CD4-positive, alpha-beta T cell treated with Interleukin-15 for 1 hour (primary cell): Measurements from ENCODE around the gene ZNF532.

Source experiments
- DNase-seq: peaks from one replicate; pipeline ENCODE4 v3.0.0-alpha.2; 2020

Gene ZNF532

DNA sequence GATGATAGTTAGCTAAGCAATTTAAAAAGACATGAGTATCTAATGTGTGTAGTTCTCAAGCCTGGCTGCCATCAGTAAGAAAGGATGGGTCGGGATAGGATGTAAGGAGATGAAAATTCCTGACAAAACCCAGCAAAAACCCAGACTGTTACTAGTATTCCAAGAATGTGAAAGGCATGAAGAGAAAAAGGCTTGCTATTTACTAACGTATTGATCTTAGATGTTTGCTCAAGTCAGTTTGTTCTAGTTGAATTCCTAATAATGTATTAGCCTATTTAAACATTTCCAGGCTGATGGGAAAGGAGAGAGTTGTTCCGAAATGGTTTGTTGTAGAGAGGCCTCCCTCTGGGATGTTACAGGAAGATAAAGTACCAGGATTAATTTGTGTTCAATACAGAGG is 88.2 kb downstream of the ZNF532 start:
- no peak for DNase-seq

DNA sequence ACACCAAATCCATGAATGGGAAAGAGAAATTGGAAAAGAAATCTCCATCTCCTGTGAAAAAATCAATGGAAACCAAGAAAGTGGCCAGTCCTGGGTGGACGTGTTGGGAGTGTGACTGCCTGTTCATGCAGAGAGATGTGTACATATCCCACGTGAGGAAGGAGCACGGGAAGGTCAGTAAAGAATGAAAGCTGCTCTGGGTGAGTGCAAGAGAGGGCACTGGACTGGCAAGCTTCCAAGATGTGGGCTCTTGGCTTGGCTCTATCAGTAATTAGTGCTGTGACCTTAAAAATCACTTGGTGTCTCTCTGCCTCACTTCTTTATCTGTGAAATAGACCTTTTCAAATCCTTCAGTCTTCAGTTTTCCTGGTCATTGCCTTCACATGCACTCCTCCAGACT is 89.0 kb downstream of the ZNF532 start:
- no peak for DNase-seq

DNA sequence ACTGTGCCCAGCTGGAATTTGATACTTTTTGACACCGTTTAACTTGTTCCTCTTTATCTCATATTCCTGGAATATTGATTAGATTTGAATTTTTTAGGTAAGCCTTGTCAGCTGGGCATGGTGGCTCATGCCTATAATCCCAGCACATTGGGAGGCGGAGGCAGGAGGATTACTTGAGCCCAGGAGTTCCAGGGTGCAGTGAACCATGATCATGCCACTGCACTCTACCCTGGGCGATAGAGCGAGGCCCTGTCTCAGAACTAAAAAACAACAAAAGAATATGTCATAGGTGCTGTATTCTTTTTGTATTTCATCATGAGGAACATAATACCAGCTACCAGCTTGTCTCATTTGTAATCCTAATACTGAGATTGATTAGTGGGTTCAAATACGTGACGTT is 90.3 kb downstream of the ZNF532 start:
- no peak for DNase-seq

DNA sequence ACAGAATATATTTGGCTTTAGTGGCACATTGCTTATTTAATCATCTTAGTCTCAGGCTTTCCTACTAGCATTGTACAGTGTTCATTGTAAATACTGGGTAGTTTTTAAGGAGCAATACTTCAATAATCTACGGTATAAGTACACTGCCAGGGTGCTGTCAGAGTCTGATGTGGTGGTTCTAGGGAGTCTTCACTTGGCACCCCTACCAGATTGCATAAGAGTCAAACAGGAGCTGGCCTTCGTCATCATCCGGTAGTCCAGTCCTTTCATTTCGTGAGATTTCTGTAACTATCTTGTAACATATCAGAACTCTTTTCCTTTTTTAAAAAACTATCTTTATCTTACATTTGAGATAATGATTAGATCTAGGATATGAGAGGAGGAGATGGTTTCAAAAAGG is 91.1 kb downstream of the ZNF532 start:
- DNase-seq = no peak

DNA sequence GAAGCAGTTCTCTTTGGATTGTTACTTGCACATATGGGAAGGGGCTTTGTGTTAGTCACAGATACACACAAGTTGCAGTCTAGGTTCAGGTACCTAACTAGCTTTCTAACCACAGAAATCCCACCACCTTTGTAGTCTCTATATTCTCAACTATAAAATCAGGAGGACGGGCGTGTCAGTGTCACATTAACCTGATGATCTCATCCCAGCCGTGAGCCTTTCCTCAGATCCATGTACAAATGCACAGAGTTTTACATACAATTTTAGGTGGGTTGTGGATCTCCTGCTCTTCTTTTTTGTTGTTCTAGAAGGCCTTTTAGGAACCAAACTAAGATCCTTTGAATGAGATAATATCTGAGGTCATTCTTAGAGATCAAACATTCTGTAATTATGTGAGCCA is 94.0 kb downstream of the ZNF532 start:
- no peak for DNase-seq

DNA sequence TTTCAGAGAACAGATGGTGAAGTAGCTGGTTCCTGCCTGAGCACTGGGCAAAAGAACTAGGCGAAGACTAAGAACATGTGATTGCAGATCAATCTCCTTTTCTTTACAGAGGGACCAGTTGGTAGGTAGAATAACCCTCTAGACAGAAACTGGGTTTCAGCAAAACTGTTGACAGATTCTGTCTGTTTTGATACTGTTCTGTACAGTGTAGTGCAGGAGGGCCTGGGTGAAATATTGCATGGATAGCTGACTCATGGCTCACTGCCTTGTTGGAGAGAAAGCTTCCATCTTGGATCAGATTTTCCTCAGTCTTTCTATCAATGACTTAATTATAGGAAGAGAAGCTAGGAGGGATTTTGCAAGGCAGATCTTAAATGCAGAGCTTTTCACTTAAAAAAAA is 95.8 kb downstream of the ZNF532 start:
- no peak for DNase-seq

DNA sequence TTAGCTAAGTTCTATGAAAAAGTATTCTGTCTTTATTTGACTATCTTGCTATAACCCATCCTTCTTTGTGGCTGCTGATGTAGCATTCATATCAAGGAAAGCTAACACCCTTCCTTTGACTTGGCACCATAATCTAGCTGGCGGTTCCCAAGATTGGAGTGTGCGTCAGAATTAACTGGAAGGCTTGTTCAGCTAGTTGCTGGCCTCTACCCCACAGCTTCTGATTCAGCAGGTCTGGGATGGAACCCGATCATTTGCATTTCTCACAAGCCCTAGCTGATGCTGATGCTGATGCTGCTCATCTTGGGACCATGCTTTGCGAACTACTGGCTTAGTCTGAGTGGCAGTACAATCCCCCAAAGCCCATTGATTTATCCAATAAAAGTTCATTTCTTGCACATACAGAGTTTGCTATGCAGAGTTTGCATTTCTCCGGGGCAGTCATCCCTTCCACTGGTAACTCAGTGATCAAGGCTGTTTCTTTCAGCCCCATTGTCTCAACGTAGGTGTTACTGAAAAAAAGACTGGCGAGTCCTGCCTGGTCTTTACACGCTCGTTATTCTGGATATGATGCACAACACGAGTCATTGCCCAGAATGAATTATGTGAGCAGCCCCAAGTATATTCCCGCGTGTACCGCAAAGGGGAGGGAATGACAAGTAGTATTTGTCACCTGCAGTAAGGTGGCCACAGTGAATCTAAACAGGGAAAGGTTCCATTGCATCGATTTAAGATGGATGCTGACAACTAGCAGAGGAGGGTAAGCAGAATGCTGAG is 96.5 kb downstream of the ZNF532 start:
- no peak for DNase-seq

DNA sequence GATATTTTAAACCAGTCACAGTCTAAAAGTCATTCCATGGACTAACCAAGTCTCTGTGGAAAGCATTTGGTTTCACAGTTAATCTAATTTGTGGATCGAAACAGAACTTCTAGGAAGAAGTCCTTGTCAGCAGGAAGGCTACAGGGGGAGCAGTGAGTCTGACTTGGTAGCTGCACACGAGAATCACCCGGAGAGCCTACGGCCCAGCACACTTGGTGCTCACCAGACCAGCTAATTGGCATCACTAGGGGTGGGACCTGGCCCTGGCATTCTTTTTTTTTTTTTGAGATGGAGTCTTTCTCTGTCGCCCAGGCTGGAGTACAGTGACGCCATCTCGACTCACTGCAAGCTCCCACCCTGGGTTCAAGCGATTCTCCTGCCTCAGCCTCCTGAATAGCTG is 97.7 kb downstream of the ZNF532 start:
- no peak for DNase-seq

DNA sequence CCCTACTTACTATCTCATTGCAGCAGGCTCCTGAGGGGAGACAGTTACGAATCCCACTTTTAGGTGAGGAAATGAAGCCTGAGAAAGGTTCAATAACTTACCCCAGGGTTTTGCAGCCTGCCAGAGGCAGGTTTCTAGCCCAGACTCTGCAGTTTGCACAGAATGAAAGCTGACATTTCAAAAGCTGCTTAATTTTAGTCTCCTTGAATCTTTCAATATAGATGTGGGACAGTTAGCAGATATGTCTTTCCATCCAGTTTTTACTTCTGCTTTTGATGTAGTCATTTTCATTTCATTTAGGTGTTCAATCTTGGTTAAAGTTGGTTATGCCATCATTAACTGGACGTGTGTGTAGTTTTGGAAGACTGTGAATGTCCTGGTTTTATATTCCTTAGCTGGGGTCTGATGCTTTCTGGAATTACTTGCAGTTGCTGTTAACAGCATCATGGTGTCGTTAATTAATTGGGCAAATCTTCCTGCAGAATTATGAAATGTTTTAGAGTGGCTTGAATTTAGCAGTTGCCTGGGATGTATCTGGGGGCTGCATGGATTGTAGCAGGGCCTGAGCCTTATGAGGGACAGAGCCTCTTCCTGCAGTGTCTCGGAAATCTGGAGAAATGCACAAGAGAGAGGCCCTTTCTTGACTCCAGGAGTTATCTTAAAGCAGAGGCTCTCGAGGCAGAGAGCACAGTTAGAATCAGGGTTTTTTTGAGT is 100.8 kb downstream of the ZNF532 start:
- DNase-seq = no peak

DNA sequence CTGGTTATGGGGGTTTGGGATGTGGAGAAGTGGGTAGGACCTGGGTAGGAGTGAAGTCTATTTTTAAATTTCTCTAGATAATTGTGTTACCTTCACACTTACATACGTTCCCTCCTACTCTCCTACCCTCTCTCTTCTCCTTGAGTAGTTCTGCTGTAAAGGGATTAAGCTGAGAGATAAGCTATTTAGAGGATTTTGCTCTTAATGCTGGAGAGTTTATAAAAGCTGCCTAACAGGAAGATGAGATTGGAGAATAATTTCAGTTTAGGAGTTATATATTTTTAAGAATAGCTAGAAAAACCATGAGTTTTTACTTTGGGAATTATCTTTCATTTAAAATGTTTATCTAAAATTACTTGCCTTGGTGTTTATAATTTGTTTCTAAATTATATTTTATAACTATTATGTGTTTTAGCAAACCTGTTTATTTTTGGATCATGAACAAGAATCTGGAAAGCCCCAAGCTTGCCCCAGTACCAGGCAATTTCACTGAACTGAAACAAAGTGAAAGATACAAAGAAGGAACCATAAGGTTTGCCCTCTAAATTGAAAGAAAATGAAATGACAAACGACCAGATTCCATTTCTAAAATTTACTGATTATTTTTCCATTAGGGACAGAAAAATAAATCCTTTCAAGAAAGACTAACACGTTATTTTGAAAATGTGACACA is 101.5 kb downstream of the ZNF532 start:
- no peak for DNase-seq

DNA sequence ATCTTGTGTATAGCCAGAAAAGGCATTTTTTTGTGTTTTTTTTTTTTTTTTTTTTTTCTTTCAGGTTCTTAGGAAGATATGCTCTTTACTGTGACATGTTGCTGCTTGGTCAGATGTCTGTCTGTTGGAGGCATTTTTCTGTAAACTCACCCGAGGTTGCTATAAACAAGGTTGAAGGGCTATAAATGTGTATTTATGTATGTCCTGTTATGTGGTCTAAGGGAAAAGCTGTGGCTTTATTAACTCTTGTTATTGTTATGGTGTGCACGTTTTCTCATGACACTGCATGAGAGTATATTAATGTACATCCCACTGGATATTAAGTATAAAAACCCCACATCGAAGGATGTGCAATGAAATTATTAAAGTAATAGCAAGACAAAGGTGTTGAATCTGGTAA is 102.0 kb downstream of the ZNF532 start:
- DNase-seq = no peak

DNA sequence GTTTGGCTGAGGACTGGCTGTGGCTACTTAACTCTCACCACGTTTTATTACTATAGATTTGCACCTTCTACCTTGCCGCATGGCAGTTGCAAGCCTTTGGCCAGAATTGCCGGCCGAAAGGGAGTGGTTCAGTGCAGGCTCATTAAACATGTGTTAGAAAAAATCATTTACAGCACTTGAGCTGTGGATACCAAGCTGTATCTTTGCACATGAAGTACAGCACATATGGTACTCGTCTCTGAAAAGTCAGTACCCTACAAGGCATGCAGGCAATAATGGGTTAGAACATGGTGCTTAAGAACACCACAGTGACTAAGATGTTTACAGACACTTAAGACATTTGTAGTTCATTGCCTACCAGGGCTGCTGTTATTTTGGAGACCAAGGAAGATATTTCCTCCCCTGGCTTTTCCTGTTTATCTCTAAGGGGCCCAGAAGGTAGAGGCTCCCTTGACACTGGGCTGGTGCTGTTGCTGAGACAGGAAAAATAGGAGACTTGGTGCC is 103.1 kb downstream of the ZNF532 start:
- DNase-seq = no peak

DNA sequence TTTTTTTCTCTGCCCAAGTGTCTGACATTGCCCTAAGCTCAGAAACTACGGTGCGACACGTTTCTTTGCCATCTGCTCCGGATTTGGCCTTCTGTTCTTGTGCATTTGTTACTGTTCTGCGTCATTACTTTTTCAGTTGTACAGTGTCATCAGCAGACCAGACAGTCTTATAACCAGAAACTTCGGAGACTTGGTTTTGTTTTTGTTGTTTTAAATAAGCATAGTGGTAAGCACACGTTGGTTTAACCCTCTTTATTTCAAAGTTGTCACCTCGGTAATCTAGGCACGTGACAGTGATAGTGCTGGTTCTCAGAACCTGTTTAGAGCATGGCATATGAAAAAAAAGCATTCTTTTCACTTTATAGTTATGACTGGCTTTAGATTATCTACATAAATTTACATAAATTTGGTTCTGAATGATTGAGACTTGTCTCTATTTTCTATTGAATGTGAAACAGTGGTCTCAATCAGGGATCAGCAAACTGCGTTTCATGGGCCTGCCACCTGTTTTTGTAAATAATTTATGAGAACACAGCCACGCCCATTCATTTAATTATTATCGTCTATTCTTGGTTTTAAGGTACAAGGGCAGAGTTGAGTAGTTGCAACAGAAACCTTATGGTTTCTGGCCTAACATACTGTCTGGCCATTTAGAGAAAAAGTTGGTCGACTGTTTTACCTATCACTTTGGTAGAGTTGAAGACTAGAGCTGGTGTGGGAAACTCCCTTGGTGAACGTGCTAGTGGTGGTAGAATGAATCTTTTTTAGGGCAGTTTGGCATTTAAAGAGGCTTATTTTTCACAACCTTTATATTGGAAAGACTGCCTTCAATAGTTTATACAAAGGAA is 106.5 kb downstream of the ZNF532 start:
- DNase-seq = no peak

DNA sequence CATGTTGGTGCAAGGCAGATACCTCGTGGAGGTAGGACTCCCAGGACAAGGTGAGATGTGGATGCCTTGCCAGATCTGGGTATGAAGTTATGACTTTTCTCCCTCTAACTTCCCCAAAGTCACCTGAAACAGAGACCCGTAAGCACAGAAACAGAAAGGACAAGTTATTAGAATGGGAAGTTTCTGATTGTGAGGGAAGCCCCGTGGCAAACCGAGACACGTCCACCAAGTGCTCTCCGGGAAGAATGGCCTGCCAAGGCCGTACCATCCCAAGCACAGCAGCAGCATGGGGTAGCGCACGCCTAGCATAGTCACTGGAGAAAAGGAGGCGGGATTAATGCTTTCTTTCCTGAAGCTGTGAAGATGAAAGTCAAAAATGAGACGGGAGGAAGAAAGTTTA is 110.6 kb downstream of the ZNF532 start:
- DNase-seq = no peak

DNA sequence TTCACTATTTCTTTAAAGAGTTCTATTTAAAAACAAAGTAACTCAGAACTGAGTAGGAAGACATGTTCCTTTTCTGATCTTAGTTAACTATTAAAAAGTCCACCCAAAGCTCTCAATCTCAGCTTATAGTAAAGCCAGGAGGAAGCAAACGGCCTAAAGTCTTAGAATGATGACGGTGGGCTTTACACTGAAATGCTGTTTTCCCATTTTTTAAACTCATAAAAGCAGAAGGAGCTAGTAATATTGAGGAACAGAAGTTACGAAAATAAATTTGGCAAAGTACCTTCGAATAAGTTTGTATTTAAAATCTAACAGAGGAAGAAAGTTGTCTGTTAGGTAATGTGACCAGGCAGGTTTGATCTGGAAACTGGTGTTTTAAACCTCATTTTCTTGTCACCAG is 111.1 kb downstream of the ZNF532 start:
- DNase-seq = no peak

DNA sequence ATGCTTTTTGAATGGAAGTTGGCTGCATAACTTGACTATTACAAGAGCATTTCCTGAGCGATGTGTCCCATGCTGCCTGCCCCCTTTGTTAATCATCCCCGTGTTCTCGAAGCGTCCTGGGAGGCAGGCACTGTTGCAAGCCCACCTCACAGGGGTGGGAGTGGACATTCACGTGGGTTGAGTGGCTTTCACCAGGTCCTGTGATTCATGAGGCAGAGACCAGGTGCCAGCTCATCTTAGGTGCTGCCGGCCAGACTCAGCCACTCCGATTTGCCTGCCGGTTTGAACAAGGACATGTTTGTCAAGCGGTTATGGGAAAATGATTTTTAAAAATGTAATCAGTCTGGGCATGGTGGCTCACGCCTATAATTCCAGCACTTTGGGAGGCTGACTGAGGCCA is 112.5 kb downstream of the ZNF532 start:
- no peak for DNase-seq

DNA sequence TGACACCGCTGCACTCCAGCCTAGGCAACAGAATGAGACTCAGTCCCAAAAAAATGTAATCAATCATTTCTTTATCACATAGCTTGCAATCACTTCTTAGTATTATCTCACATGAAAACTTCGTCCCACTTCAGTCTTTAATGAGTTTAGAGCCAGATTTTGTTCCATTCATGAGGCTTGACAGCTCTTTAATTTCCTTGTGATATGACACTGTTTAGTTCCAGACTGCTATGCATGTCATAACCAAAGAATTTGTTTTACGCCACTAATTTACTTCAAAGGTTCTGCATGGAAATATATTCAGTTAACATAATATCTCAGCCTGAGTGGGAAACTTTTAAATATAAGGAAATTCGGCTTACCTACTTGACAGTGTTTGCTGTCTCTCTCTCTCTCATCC is 113.1 kb downstream of the ZNF532 start:
- no peak for DNase-seq

DNA sequence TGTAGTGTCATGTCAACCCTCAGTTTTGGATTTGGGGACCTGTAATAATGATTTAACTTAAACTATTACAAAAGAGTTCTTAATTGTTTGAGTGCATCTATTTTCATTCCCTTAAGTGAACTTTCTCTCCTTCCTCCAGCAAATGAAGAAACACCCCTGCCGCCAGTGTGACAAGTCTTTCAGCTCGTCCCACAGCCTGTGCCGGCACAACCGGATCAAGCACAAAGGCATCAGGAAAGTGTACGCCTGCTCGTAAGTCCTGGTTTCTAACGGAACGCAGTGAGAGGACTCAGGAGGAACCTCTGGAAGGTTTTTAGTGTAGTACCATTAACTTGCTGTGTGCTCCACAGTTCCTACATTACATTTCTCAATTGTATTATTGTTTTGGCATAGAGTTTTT is 114.2 kb downstream of the ZNF532 start:
- DNase-seq = no peak

DNA sequence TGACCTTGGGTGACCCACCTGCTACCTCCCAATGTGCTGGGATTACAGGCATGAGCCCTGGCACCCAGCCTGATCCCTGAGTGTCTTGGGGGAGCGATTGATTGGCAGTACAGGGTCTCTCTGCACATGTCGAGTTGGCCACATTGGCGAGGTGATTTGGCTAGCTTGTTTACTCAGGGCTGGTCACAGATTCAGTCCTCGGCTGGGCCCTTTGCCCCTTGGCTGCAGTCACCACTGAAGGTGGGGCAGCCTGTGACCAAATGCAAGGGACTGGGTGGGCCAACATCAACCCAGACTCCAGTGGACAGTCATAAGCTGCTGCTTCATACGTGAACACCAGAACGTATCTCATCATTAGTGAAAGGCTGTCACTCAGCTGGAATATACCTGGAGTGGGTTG is 114.9 kb downstream of the ZNF532 start:
- DNase-seq = no peak

DNA sequence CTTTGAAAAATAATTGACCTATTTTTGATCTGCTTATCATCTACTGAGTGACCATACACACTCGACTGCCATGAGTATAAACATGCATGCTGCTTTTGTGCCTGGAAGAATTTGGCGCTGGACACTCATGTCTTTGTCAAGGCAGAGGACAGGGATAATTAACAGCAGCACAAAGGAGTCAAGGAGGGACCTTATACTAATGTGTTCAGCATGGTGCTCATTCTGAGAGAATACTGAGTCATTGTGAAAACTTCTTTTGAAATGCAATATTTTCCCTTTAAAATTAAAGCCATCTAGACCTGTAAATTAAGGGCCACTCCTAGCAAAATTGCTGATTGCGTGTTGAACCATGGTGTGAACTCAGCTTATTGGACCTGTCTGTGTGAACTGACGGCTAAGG is 116.3 kb downstream of the ZNF532 start:
- no peak for DNase-seq

DNA sequence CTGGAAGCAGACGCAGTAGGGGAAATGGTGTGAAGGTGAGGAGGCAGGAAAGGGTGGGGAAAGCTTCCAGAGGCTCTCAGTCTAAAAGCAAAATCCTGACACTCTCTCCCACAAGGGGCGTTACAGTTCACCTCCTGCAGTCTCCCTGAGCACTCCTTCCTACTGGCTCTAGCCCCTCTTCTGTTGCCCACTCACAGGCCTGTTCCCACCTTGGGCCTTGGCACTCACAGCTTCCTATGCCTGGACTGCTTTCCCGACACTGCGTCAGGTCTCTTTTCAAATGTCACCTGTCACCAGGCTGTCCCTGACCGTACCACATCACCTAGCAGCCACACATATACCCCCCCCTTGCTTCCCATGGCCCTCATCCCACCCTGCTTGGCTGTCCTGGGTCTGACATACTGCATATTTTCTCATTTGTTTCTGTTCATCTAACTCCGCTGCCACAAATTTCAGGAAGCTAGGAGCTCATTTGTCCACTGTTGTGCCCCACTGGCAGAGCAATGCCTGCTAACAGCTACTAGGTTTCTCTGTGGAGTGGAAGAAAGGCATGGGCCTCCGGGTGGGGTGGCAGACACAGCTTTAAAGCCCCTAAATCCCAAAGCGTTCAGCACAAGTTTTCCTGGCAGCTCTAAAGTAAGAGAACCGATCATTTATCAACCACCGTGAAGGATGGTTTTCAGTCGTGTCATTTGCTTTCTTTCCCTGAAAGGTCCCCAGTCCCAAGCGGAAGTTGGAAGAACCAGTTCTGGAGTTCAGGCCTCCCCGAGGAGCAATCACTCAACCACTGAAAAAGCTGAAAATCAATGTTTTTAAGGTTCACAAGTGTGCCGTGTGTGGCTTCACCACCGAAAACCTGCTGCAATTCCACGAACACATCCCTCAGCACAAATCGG is 118.8 kb downstream of the ZNF532 start:
- no peak for DNase-seq

DNA sequence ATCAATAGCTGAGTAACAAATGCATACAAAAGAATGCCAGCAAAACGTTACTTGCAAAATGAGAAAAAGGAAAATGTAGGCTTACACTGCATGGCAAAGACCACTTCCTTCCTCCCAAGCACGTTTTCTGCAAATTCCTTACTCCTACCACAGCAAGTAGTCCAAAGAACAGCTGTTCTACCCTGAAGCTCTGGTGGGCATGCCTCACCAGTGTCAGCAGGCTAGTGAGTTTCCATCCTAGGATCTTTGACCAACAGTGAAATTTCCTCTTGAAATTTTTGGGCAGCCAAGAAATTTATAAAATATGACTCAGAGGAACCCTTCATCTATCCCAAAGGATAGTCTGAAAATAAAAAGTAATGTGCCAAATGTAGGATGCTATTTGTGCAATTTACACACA is 123.9 kb downstream of the ZNF532 start:
- DNase-seq = no peak
